GM23338 (cell line): Measurements from ENCODE around the gene MAGEA4. TPM values are rescaled to one million over a fixed set of nuclear protein-coding genes. Genes with fewer than 3 reads are reported as not detected.

Experiments
- ATAC-seq: fragments of 200-7000 bp; cut with Tn5 transposase; 3 replicates; pipeline ENCODE4 v1.9.1; 2020
- DNase-seq: peaks from one replicate; pipeline ENCODE4 v3.0.0-alpha.2; 2015; ENCODE audit warnings: low spot score
- H2AFZ ChIP-seq: fragments of 200-600 bp; sonication (generic); 2 replicates; pipeline ENCODE4 v1.8.0; 2016; ENCODE audit warnings: antibody characterized with exemption, mild to moderate bottlenecking, moderate library complexity
- H3F3A ChIP-seq: fragments of 200-600 bp; sonication (generic); replicated peaks from 2 replicates; pipeline ENCODE4 v1.8.0; 2017; ENCODE audit warnings: antibody characterized with exemption, mixed run types, low read depth
- H3K27ac ChIP-seq: fragments of 200-600 bp; sonication (generic); 2 replicates; pipeline ENCODE4 v1.6.1; 2016; ENCODE audit warnings: low read depth
- H3K27me3 ChIP-seq: fragments of 200-600 bp; sonication (generic); 2 replicates; pipeline ENCODE4 v1.8.0; 2016; ENCODE audit warnings: mild to moderate bottlenecking, mixed run types, moderate library complexity; ENCODE audit not compliant: insufficient read depth
- H3K36me3 ChIP-seq: fragments of 200-600 bp; sonication (generic); 2 replicates; pipeline ENCODE4 v1.8.0; 2016; ENCODE audit warnings: mild to moderate bottlenecking; ENCODE audit not compliant: insufficient read depth
- H3K4me1 ChIP-seq: fragments of 200-600 bp; sonication (generic); 2 replicates; pipeline ENCODE4 v1.8.0; 2016; ENCODE audit warnings: mild to moderate bottlenecking, moderate library complexity; ENCODE audit not compliant: insufficient read depth
- H3K4me2 ChIP-seq: fragments of 200-600 bp; sonication (generic); 2 replicates; pipeline ENCODE4 v1.7.1; 2017; ENCODE audit warnings: mixed run types
- H3K4me3 ChIP-seq: fragments of 200-600 bp; sonication (generic); 2 replicates; pipeline ENCODE4 v1.6.1; 2016; ENCODE audit warnings: mixed run types
- H3K79me2 ChIP-seq: fragments of 200-600 bp; sonication (generic); replicated peaks from 2 replicates; pipeline ENCODE4 v1.8.0; 2017; ENCODE audit warnings: mild to moderate bottlenecking; ENCODE audit not compliant: insufficient read depth
- H3K9me2 ChIP-seq: fragments of 200-600 bp; sonication (generic); 2 replicates; pipeline ENCODE4 v1.8.0; 2017; ENCODE audit not compliant: insufficient read depth
- H4K20me1 ChIP-seq: fragments of 200-600 bp; sonication (generic); replicated peaks from 2 replicates; pipeline ENCODE4 v1.8.0; 2017; ENCODE audit warnings: mild to moderate bottlenecking; ENCODE audit not compliant: insufficient read depth
- H3K27ac Mint-ChIP-seq: 2 replicates; pipeline ENCODE4 v1.8.0; 2020; ENCODE audit warnings: inconsistent platforms, mild to moderate bottlenecking, moderate library complexity, mixed read lengths
- H3K27me3 Mint-ChIP-seq: 3 replicates; pipeline ENCODE4 v1.8.0; 2022; ENCODE audit warnings: low read depth, mild to moderate bottlenecking, moderate library complexity, mixed read lengths, inconsistent platforms; ENCODE audit not compliant: insufficient read depth, poor library complexity
- H3K36me3 Mint-ChIP-seq: 3 replicates; pipeline ENCODE4 v1.8.0; 2021; ENCODE audit warnings: low read depth, mild to moderate bottlenecking, inconsistent platforms, moderate library complexity, mixed read lengths
- H3K4me1 Mint-ChIP-seq: 3 replicates; pipeline ENCODE4 v1.8.0; 2020; ENCODE audit warnings: mild to moderate bottlenecking, inconsistent platforms, mixed read lengths
- H3K4me3 Mint-ChIP-seq: 3 replicates; pipeline ENCODE4 v1.8.0; 2021; ENCODE audit warnings: moderate library complexity, mild to moderate bottlenecking, inconsistent platforms, mixed read lengths
- H3K9me3 Mint-ChIP-seq: 3 replicates; pipeline ENCODE4 v1.8.0; 2020; ENCODE audit warnings: moderate library complexity, mild to moderate bottlenecking, inconsistent platforms, mixed read lengths
- CREB1 ChIP-seq: fragments of 250-450 bp; sonication (Bioruptor Pico); IDR thresholded peaks from 2 replicates; pipeline ENCODE4 v1.5.0; 2020; ENCODE audit warnings: low read depth, mild to moderate bottlenecking, moderate library complexity
- ETS1 ChIP-seq: IDR thresholded peaks from 2 replicates; pipeline ENCODE4 v1.6.1; 2016; ENCODE audit warnings: antibody characterized with exemption
- JUNB ChIP-seq: IDR thresholded peaks from one replicate; pipeline ENCODE4 v1.6.1; 2016; ENCODE audit warnings: antibody characterized with exemption; ENCODE audit not compliant: unreplicated experiment
- NANOG ChIP-seq: IDR thresholded peaks from 2 replicates; pipeline ENCODE4 v1.6.1; 2016; ENCODE audit warnings: antibody characterized with exemption, borderline replicate concordance
- ZNF462 ChIP-seq: fragments of 250-450 bp; sonication (Bioruptor Pico); IDR thresholded peaks from 2 replicates; pipeline ENCODE4 v1.5.0; 2020; ENCODE audit warnings: mild to moderate bottlenecking, moderate library complexity
- polyA plus RNA-seq: library from polyadenylated mRNA; unstranded; fragments of >200 nt; fragmentation: Nextera tagmentation; extraction: Ambion mirVana; gene quantifications from 2 replicates; pipeline ENCODE4 v1.2.1, GENCODE V29; 2016
- total RNA-seq: library from RNA; depleted of rRNA; stranded (reverse); fragments of >200 nt; shearing (Covaris generic); gene quantifications from 2 replicates; pipeline ENCODE4 v1.2.3, GENCODE V29; 2014

The MAGEA4 gene
- total and polyA plus RNA-seq, 2 experiments from 2014 or later: 0.73 to 2.8 TPM

- no peak for TF ChIP-seq ZNF462
These were observed 22.7 kb downstream of the MAGEA4 start (continued) for GRCh38 chrX:151935358-151935757.

- H3F3A ChIP-seq: no peaks in the 10 kb centered on the region
- no peak overlapping the region for H2AFZ ChIP-seq
- no peaks in the 10 kb centered on the region for H3K9me2 ChIP-seq
- no peaks in the 10 kb centered on the region for H4K20me1 ChIP-seq
- no peak overlapping the region for H3K4me3 ChIP-seq
- H3K4me1 ChIP-seq: no peaks in the 10 kb centered on the region
- Mint-ChIP-seq H3K27me3 (peaks cover 3% of the 10 kb centered on the region), H3K36me3 (no peaks in the 10 kb centered on the region), H3K27ac (no peak overlapping the region), H3K4me3 (no peak overlapping the region), H3K4me1 (no peaks in the 10 kb centered on the region), H3K9me3 (no peaks in the 10 kb centered on the region)
- H3K27ac ChIP-seq: no peak overlapping the region
- no peaks in the 10 kb centered on the region for H3K36me3 ChIP-seq
- no peak overlapping the region for H3K4me2 ChIP-seq
- no peaks in the 10 kb centered on the region for H3K79me2 ChIP-seq
- H3K27me3 ChIP-seq: no peaks in the 10 kb centered on the region
- DNase-seq (no peak), ATAC-seq (no peak)
- TF ChIP-seq NANOG (no peak), ZNF462 (no peak), CREB1 (CRISPR knock-in tag) (no peak), ETS1 (no peak), JUNB (no peak)
These were observed 25.5 kb downstream of the MAGEA4 start for GRCh38 chrX:151938172-151938571.
